Lower lobe of right lung (tissue), 2 donors: ENCODE results near the gene CARD18. TPM values are rescaled to one million over a fixed set of nuclear protein-coding genes. Genes with fewer than 3 reads are reported as not detected.

ENCODE experiments used
- ATAC-seq, 2 donors: fragments of 200-7000 bp; cut with Tn5 transposase; one replicate each; pipeline ENCODE4 v1.9.1; 2020 to 2022; ENCODE audit warnings: mild to moderate bottlenecking in 2 of 2, moderate library complexity in 2 of 2
- DNase-seq: peaks from one replicate; pipeline ENCODE4 v3.0.0-alpha.2; 2020
- H3K27ac ChIP-seq: fragments of 200-600 bp; one replicate; pipeline ENCODE4 v1.8.0; 2022
- H3K27me3 ChIP-seq: fragments of 200-600 bp; one replicate; pipeline ENCODE4 v1.8.0; 2022; ENCODE audit warnings: low read depth
- H3K36me3 ChIP-seq: fragments of 200-600 bp; one replicate; pipeline ENCODE4 v1.8.0; 2022; ENCODE audit warnings: mild to moderate bottlenecking
- H3K4me1 ChIP-seq: fragments of 200-600 bp; one replicate; pipeline ENCODE4 v1.8.0; 2022
- H3K4me3 ChIP-seq: fragments of 200-600 bp; one replicate; pipeline ENCODE4 v1.8.0; 2022; ENCODE audit warnings: mild to moderate bottlenecking
- H3K9me3 ChIP-seq: fragments of 200-600 bp; one replicate; pipeline ENCODE4 v1.8.0; 2022
- intact Hi-C: fragments of 100-400 bp; cut with DNase I; formaldehyde crosslinking; loops from one replicate; pipeline ENCODE4 v1.11.0; 2022
- total RNA-seq: library from RNA; stranded (reverse); fragmentation: NEBNext Ultra II Directional; extraction: Animal tissue kit (Norgen Biotek cat#: 25700); gene quantifications from one replicate; pipeline ENCODE4 v1.2.1, GENCODE V29; 2021
- TF ChIP-seq, protein P1 (sequence below): fragments of 200-600 bp; IDR thresholded peaks from one replicate; pipeline ENCODE4 v1.8.0; 2022; ENCODE audit warnings: antibody characterized with exemption, mild to moderate bottlenecking
- donor health status: DM: no; HTN: yes; CAD: no; lungs with severe emphysema.

The CARD18 gene
- total RNA-seq, 1 donor from 2014 or later: not detected

DNA sequence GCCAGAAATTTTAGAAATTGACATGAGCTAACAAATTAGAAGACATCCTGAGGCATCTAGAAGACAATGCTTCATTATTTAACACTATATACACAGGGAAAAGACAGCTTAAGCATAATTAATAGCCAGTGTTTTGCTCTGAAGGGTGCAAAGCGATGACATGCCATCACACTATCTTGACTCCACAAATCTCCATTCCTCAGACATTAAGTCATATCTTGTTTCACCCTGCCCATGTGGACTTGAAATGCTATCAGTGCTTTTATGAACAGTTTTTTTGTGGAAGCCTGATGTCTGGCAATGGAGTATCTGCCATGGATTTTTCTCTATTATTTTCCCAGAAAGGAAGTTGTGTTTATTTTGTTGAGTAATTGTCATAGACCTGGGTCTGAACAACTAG is 2.3 kb downstream of the CARD18 start:
- intact Hi-C loops: no loop called here
- no peak overlapping the region for H3K27ac ChIP-seq
- H3K4me1 ChIP-seq: no peaks in the 10 kb centered on the region
- DNase-seq (no peak), ATAC-seq (no peak)
- no peaks in the 10 kb centered on the region for H3K36me3 ChIP-seq
- TF ChIP-seq, protein P1, sequence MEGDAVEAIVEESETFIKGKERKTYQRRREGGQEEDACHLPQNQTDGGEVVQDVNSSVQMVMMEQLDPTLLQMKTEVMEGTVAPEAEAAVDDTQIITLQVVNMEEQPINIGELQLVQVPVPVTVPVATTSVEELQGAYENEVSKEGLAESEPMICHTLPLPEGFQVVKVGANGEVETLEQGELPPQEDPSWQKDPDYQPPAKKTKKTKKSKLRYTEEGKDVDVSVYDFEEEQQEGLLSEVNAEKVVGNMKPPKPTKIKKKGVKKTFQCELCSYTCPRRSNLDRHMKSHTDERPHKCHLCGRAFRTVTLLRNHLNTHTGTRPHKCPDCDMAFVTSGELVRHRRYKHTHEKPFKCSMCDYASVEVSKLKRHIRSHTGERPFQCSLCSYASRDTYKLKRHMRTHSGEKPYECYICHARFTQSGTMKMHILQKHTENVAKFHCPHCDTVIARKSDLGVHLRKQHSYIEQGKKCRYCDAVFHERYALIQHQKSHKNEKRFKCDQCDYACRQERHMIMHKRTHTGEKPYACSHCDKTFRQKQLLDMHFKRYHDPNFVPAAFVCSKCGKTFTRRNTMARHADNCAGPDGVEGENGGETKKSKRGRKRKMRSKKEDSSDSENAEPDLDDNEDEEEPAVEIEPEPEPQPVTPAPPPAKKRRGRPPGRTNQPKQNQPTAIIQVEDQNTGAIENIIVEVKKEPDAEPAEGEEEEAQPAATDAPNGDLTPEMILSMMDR: no peak
- H3K4me3 ChIP-seq: no peak overlapping the region
- no peaks in the 10 kb centered on the region for H3K27me3 ChIP-seq
- no peaks in the 10 kb centered on the region for H3K9me3 ChIP-seq

- Histone ChIP-seq H3K36me3 (no peaks in the 10 kb centered on the region), H3K4me1 (no peaks in the 10 kb centered on the region), H3K4me3 (no peak overlapping the region), H3K27ac (no peak overlapping the region), H3K27me3 (no peaks in the 10 kb centered on the region), H3K9me3 (no peaks in the 10 kb centered on the region)
- no peak for DNase-seq
- ATAC-seq: no peak
- intact Hi-C loops: no loop called here
- TF ChIP-seq, protein P1: no peak
Measured at GRCh38 chr11:105135883-105136282, 3.7 kb downstream of the CARD18 start.

DNA sequence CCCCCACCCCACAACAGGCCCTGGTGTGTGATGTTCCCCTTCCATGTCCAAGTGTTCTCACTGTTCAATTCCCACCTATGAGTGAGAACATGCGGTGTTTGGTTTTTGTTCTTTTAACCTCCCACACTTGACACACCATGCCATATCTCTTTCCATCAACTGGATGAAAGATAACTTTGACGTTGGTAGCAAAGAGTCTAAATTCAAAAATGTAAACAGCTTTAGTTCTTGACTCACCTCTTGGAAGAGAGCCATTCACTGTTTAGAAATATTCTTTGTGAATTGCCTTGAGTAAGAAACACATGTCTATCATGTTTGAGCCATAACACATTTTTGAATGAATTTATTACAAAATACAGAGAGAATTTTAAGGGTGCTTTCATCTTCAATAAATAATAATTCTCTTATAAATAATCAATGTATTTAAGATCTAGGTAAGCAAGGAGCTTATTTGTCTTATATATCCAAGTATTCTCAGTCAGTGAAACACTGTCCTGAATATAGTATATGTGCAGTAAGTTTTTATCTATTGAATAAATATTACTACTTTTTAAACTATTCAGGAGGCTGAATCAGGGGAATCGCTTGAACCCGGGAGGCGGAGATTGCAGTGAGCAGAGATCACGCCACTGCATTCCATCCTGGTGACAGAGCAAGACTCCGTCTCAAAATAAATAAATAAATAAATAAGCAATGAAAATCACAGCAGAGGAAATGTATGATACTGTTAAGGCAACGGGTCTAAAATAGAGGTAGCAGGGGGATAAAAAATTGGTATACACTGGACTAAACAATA is 6.7 kb downstream of the CARD18 start:
- H3K9me3 ChIP-seq: no peaks in the 10 kb centered on the region

GRCh38 chr11:105130189-105130813 is 9.3 kb downstream of the CARD18 start:
- no peak for ATAC-seq
- H3K27me3 ChIP-seq: no peaks in the 10 kb centered on the region
- no peaks in the 10 kb centered on the region for H3K9me3 ChIP-seq
- TF ChIP-seq, protein P1: no peak
- H3K27ac ChIP-seq: no peak overlapping the region
- no peaks in the 10 kb centered on the region for H3K4me1 ChIP-seq
- intact Hi-C loops: no loop called here
- no peak overlapping the region for H3K4me3 ChIP-seq
- no peaks in the 10 kb centered on the region for H3K36me3 ChIP-seq
- DNase-seq: no peak

More for the DNA sequence above, 6.7 kb downstream of the CARD18 start:
- TF ChIP-seq, protein P1: no peak
- H3K27ac ChIP-seq: no peak overlapping the region
- intact Hi-C loops: no loop called here
- ATAC-seq (no peak), DNase-seq (no peak)
- H3K4me3 ChIP-seq: no peak overlapping the region
- H3K36me3 ChIP-seq: no peaks in the 10 kb centered on the region
- no peaks in the 10 kb centered on the region for H3K27me3 ChIP-seq
- no peaks in the 10 kb centered on the region for H3K4me1 ChIP-seq

DNA sequence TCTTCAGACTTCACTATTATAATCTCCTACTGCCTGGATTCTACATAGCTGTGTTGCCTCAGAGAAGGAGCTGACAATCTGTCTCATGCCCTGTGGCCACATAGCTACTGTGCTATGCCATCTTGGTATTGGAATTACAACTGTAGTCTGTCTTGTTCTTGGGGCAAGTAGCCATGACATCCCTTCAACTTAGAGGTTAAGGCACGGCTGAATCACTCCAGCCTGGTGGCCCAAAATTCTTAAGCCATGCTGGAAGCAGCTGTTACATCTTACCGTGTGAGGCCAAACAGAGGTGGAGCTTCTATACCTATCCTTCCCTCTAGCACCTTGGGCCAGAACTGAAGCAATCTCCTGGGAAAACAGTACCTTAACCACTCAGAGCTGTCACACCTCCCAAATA is 14.8 kb downstream of the CARD18 start:
- Histone ChIP-seq H3K4me3 (no peak overlapping the region), H3K36me3 (no peaks in the 10 kb centered on the region), H3K27me3 (no peaks in the 10 kb centered on the region), H3K27ac (no peak overlapping the region), H3K4me1 (no peaks in the 10 kb centered on the region), H3K9me3 (no peaks in the 10 kb centered on the region)
- intact Hi-C loops: no loop called here
- ATAC-seq (no peak), DNase-seq (no peak)
- TF ChIP-seq, protein P1: no peak
